DND-41 (cell line): ENCODE data around the gene BLOC1S5.

Experiments
- EZH2 ChIP-seq: IDR thresholded peaks from 3 replicates; pipeline ENCODE4 v1.6.1; 2012; ENCODE audit warnings: borderline replicate concordance, low read depth, mild to moderate bottlenecking, moderate library complexity, low read length, inconsistent platforms; ENCODE audit not compliant: severe bottlenecking
- TF ChIP-seq, protein P1 (sequence below): IDR thresholded peaks from 2 replicates; pipeline ENCODE4 v1.5.1; 2012; ENCODE audit warnings: borderline replicate concordance, low read length, moderate library complexity, mild to moderate bottlenecking; ENCODE audit not compliant: poor library complexity, severe bottlenecking; ENCODE audit errors: extremely low read depth

DNA sequence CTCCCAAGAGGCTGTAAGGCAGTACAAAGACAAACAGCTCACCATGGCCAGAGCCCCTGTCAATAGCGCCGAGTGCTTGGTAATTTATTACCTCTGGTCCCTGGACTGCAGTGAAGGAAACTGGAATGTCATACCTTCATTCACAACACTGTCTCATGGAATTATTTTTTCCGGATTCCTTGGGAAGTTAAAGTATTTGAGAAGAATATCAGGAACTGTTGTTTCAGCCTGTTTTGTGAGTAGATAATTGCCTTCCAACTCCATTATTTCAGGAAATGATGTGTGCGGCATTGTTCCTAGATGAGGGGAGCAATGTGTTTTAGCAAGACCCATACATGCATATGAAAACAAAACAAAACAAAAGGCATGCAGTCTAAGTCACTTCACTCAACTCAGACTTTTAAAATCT lies 64.0 kb downstream of the BLOC1S5 start:
- TF ChIP-seq, protein P1, sequence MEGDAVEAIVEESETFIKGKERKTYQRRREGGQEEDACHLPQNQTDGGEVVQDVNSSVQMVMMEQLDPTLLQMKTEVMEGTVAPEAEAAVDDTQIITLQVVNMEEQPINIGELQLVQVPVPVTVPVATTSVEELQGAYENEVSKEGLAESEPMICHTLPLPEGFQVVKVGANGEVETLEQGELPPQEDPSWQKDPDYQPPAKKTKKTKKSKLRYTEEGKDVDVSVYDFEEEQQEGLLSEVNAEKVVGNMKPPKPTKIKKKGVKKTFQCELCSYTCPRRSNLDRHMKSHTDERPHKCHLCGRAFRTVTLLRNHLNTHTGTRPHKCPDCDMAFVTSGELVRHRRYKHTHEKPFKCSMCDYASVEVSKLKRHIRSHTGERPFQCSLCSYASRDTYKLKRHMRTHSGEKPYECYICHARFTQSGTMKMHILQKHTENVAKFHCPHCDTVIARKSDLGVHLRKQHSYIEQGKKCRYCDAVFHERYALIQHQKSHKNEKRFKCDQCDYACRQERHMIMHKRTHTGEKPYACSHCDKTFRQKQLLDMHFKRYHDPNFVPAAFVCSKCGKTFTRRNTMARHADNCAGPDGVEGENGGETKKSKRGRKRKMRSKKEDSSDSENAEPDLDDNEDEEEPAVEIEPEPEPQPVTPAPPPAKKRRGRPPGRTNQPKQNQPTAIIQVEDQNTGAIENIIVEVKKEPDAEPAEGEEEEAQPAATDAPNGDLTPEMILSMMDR: no peak
- TF ChIP-seq EZH2: no peak
